K562 (cell line): ENCODE data around the gene ZFPM1. TPM values are rescaled to one million over a fixed set of nuclear protein-coding genes. Genes with fewer than 3 reads are reported as not detected.

Experiments used
- ARID4B ChIP-seq: sonication (generic); formaldehyde crosslinking; IDR thresholded peaks from 2 replicates; pipeline ENCODE4 v1.8.0; 2022; ENCODE audit warnings: mild to moderate bottlenecking, missing genetic modification reagents
- CEBPZ ChIP-seq: fragments of 150-350 bp; IDR thresholded peaks from 2 replicates; pipeline ENCODE4 v1.6.1; 2014; ENCODE audit warnings: low read depth, mild to moderate bottlenecking, low read length, borderline replicate concordance
- EGR1 ChIP-seq: fragments of 450-650 bp; conservative IDR thresholded peaks from 2 replicates; pipeline ENCODE4 v1.6.1; 2017; ENCODE audit warnings: mild to moderate bottlenecking
- ESRRA ChIP-seq: fragments of 450-650 bp; IDR thresholded peaks from 2 replicates; pipeline ENCODE4 v1.6.1; 2014; ENCODE audit warnings: low read depth, mild to moderate bottlenecking, moderate library complexity, borderline replicate concordance
- FOXA3 ChIP-seq, 2 experiments: fragments of 450-650 bp in 1 of 2; sonication (generic) in 1 of 2; formaldehyde crosslinking; IDR thresholded peaks in 1 of 2; conservative IDR thresholded peaks in 1 of 2; 2 replicates each; pipeline versions ENCODE4 v1.4.0 to v1.8.0; 2020 to 2022; ENCODE audit warnings: mild to moderate bottlenecking in 2 of 2, missing genetic modification reagents in 1 of 2
- MAX ChIP-seq: sonication (generic); formaldehyde crosslinking; IDR thresholded peaks from 2 replicates; pipeline ENCODE4 v1.9.0; 2022; ENCODE audit warnings: mild to moderate bottlenecking, missing genetic modification reagents
- MTA1 ChIP-seq: fragments of 450-650 bp; IDR thresholded peaks from 2 replicates; pipeline ENCODE4 v1.6.1; 2017; ENCODE audit warnings: borderline replicate concordance
- NONO ChIP-seq, 2 experiments: fragments of 200-400 bp in 1 of 2; fragments of 450-650 bp in 1 of 2; formaldehyde crosslinking in 1 of 2; IDR thresholded peaks; 2 replicates each; pipeline ENCODE4 v1.6.1; 2017; ENCODE audit warnings: low read depth in 2 of 2, mild to moderate bottlenecking in 2 of 2, moderate library complexity in 2 of 2, low read length in 1 of 2
- NR4A1 ChIP-seq, 2 experiments: fragments of 250-450 bp in 1 of 2; fragments of 450-650 bp in 1 of 2; sonication (Bioruptor Pico) in 1 of 2; IDR thresholded peaks; 2 replicates each; pipeline versions ENCODE4 v1.4.0 to v1.6.1; 2016 to 2020; ENCODE audit warnings: mild to moderate bottlenecking in 2 of 2, missing compliant biosample characterization in 1 of 2, missing genetic modification characterization in 1 of 2, moderate library complexity in 1 of 2
- RCOR1 ChIP-seq, 2 experiments: IDR thresholded peaks; 2 replicates each; pipeline ENCODE4 v1.6.1; 2012; ENCODE audit warnings: low read depth in 2 of 2, low read length in 2 of 2, borderline replicate concordance in 1 of 2, improper control_type of control experiment in 1 of 2
- SETDB1 ChIP-seq: IDR thresholded peaks from one replicate; pipeline ENCODE4 v1.6.1; 2012; ENCODE audit warnings: low read length, control low read depth, inconsistent platforms
- SIN3B ChIP-seq: fragments of 450-650 bp; IDR thresholded peaks from 2 replicates; pipeline ENCODE4 v1.6.1; 2017; ENCODE audit warnings: low read depth, mild to moderate bottlenecking, moderate library complexity
- THRA ChIP-seq: fragments of 450-650 bp; IDR thresholded peaks from 2 replicates; pipeline ENCODE4 v1.6.1; 2017; ENCODE audit warnings: mild to moderate bottlenecking, moderate library complexity
- ZC3H4 ChIP-seq: sonication (generic); formaldehyde crosslinking; IDR thresholded peaks from 2 replicates; pipeline ENCODE4 v1.9.0; 2021; ENCODE audit warnings: missing genetic modification reagents, borderline replicate concordance
- ZNF695 ChIP-seq: fragments of 450-650 bp; formaldehyde crosslinking; IDR thresholded peaks from 2 replicates; pipeline ENCODE4 v1.4.0; 2020; ENCODE audit warnings: mild to moderate bottlenecking, moderate library complexity
- polyA plus RNA-seq, 8 experiments: library from polyadenylated mRNA; depleted of rRNA in 4 of 8; stranded (reverse) in 5 of 8; unstranded in 3 of 8; fragments of >200 nt; fragmentation: Nextera tagmentation in 2 of 8; fragmentation: Illumina TruSeq in 1 of 8; extraction: Ambion mirVana in 2 of 8; extraction: Trizol in 1 of 8; gene quantifications; 2 replicates each; pipeline versions ENCODE4 v1.2.1 to v1.2.3, GENCODE V29; 2011 to 2014; ENCODE audit warnings: inconsistent platforms in 1 of 8, missing spikeins in 1 of 8
- total RNA-seq, 7 experiments: library from RNA; depleted of rRNA in 6 of 7; stranded (reverse); fragments of >200 nt in 6 of 7; fragmentation: Illumina TruSeq in 2 of 7; extraction: Trizol in 2 of 7; gene quantifications; 2 replicates each; pipeline versions ENCODE4 v1.2.1 to v1.2.3, GENCODE V29; 2011 to 2021; ENCODE audit warnings: low replicate concordance in 1 of 7

The ZFPM1 gene
- total and polyA plus RNA-seq, 9 of the 15 experiments (the other 6 are each of a cell fraction or from before 2014, with no cell fraction given): 0.03 to 35.9 (median 1.4) TPM

DNA sequence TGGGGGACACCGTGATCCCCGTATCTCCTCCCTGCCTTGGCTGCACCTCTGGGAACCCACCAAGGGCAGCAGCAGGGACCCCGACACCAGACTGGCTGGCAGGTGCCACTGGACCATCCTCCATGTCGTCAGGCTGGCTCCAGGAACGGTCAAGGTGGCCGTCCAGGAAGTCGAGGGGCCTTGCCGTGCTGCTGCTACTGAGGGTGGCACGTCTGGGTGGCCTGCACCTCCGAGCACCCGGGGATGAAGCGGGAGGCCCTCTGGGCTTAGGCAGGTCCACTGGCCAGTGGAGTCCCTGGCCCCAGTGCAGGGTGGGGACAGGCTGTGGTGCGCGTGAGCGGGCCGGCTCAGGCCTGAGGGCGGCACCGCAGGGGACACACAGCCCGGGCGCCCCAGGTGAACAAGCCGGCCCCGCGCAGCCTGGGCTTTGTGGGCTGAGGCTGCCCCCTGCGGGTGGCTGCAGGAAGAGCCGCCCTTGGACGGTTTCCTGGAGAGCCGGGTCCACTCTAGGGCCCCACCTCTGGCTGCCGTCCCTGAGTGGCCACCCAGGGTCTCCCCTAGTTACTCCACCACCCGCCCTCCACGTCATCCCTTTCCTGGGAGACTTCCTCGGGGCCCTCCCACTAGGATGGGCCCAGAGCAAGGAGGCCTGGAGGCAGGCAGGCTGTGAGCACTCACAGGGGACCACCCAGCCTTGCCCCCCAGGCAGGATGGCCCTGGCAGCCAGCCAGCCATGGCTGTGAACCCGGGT, 74.3 kb downstream of the ZFPM1 start (continued):
- TF ChIP-seq ESRRA (peak; percentile 61; the same call in 1 of the 2 replicates), ZNF695 (CRISPR knock-in tag) (no peak), NR4A1 (CRISPR knock-in tag; IDR thresholded peaks at IDR 0.05) (0 out of 2 replicates have a peak, but pooled peaks have one; percentile 57), NR4A1 (tag; IDR thresholded peaks at IDR 0.05) (no peak), ZC3H4 (no peak), MTA1 (no peak), MAX (CRISPR knock-in tag) (peak; percentile 27; the same call in 1 of the 2 replicates), EGR1 (peak; percentile 14; the same call in 1 of the 2 replicates), SIN3B (0 out of 2 replicates have a peak, but pooled peaks have one; percentile 28), SETDB1 (no peak), CEBPZ (no peak), THRA (no peak), RCOR1 (IDR thresholded peaks at IDR 0.05; ENCODE audit: borderline replicate concordance in 1 of 2, low read depth in 2 of 2, low read length in 2 of 2) (0 out of 4 replicates have a peak, but pooled peaks of 1 of the 2 experiments have one; percentile 14), NONO (IDR thresholded peaks at IDR 0.05; ENCODE audit: low read depth in 2 of 2, low read length in 1 of 2) (peak in 1 of 2 experiments; percentile 55; a peak in 1 of 4 replicates), ARID4B (CRISPR knock-in tag) (0 out of 2 replicates have a peak, but pooled peaks have one; percentile 52), FOXA3 (CRISPR knock-in tag; conservative IDR thresholded peaks at IDR 0.05 in 1 of 2, IDR thresholded peaks at IDR 0.05 in 1 of 2) (no peak)
